GM19351 (cell line): ENCODE data around the gene ANTXRL.
"Not testable (repeated sequence)": the region's sequence is repeated elsewhere in the genome, so short reads cannot be mapped to it uniquely, and the experiment has no call there.

Experiments
- ATAC-seq: cut with Tn5 transposase; IDR thresholded peaks from one replicate; pipeline ENCODE4 v1.9.1; 2021; ENCODE audit warnings: mild to moderate bottlenecking, moderate library complexity; ENCODE audit not compliant: unreplicated experiment

ANTXRL gene

GRCh38 chr10:46286991-46287693, at the start of gene ANTXRL:
Gene ANTXRL (plus strand): TSS chr10:46286997. CDS start chr10:46287263, 266 bp downstream.
- no peak for ATAC-seq

- no peak for ATAC-seq
Measured at GRCh38 chr10:46237815-46238510, 48.8 kb upstream of the ANTXRL start.

DNA sequence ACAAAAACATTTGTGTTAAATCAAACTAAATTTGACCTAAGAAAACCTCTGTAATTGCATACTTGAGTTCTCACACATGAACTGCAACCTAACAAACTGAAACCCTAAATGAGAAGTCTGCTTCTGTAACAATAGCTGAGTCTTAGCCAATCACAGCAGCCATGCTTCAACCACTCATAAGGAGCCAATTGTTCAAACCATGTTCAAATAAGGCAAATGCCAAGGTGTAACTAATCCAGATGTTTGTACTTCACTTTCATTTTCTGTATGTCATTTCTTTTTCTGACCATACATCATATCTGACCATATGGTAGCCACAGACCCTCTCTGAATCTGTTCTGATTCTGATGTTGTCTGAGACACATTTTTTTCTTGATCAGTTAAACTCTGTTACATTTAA, 47.5 kb upstream of the ANTXRL start:
- peak; percentile 66 for ATAC-seq

- ATAC-seq = no peak
Measured at GRCh38 chr10:46239993-46240683, 46.7 kb upstream of the ANTXRL start.

DNA sequence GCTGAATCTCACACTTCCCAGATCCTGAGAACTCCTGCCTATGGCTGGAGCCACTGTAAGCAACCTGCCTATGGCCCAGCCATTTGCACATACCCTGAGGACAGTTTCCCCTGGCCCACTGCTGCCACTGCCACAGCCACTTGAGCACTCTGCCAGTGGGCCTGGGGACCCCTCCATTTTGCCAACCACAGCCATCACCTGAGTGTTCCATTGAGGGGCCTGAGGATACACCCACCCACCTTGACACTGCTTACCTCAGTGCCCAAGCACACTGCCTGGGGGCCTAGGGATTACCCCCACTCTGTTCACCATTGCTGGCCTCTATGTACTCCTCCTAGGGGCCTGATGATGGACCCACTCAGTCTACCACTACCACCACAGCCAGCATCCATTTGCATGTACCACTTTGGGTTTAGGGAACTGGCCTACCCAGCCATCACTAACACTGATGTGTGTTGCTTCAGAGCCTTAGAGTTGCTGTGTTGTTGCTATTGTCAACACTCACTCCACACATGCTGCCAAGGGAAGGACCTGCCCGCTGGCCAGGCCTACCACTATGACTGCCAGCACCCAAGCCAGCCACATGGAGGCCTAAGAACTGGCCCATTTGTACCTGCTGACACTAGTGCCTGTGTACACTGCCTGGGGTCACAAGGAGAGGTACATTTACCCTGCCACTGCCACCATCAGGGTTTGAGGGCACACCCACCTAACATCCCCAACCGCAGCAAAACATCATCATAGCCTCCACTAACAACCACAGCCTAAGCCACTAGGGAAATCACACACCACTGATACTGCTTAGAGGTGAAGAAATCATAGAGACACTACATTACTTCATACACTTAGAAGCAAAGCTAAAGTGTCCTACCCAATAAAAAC, 45.9 kb upstream of the ANTXRL start:
- no peak for ATAC-seq

- ATAC-seq = no peak
Measured at GRCh38 chr10:46245381-46245900, 41.4 kb upstream of the ANTXRL start.

DNA sequence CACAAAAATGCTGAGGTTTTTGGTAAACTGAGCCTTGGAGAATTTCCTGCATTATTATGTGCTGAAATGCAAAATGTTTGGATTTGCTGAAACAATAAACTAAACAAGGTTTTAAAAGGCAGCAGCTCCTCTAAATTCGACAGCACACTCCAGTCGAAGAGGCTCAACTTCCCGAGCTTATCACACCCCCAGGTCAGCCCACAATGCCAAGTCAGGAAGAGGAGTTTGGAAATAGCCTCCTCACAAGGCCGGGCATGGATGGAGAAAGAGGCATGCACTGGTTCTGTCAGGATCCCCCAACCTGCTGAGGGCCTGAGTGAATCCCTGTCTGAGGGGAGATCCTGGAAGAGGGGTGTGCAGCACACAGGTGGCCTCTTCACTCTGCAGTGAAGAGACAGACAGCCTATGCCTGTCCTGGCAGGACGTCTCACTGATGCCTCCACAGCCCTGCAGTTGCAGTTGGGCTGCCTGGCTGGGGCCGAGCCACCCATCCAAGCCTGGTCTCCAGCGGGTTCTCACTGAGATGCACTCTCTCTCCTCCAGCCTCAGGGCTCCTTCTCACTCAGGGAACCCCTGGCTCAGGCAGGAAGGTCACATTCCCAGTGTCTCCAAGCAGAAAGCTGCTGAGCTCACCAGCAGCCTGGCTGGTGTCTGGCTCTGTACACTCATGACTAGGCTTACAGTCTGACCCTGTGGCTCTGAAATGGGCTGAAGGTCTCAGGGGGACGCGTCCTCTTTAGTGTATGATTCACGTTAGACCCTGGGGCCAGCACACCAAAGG, 40.2 kb upstream of the ANTXRL start:
- ATAC-seq = not testable (repeated sequence)

- ATAC-seq = no peak
Measured at GRCh38 chr10:46247181-46247475, 39.7 kb upstream of the ANTXRL start.

- no peak for ATAC-seq
Measured at GRCh38 chr10:46247808-46248569, 38.8 kb upstream of the ANTXRL start.

DNA sequence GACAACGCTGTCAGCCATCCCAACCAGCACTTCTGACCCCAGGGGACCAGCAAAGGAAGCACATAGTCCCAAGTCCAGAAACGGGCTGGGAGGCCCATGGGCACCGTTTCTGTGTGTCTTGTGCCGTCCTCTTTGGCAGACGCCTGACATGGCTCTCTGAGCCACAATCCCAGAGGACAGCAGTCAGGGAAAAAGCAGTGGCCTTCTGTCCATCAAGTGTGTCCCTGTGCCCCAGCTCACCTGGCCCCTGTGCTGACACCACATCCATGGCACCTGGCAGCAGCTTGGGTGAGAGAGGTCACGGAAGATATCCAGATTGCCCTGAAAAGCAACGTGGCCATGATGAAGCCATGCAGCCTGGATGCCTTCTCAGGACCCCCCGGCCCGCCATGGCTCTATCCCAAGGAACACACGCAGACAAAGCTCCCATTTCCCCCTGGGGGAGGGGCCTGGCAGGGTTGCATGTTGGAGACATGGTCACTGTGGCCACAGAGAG, 38.1 kb upstream of the ANTXRL start:
- ATAC-seq = no peak

- not testable (repeated sequence) for ATAC-seq
Measured at GRCh38 chr10:46249617-46250344, 37.0 kb upstream of the ANTXRL start.

DNA sequence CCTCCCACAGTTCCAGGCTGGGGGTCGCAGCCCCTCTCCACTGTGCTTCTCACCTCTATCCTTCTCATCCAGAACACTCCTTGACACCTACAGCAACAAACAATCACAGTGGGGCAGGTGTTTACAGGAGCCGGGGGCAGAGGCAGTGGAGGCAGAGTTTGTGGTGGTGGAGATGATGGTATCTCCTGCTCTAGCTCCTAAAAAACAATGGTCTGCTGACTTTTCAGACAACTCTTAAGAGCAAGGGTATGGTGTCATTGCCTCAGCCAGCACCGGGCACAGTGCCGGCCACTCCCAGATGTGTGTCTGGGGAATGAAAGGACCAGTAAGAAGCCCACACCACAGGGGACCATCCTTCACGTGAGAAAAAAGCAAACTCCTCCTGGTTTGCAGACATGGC, 36.3 kb upstream of the ANTXRL start:
- no peak for ATAC-seq

- no peak for ATAC-seq
Measured at GRCh38 chr10:46250898-46251856, 35.6 kb upstream of the ANTXRL start.

GRCh38 chr10:46251857-46252847, 34.6 kb upstream of the ANTXRL start:
- ATAC-seq = no peak

- ATAC-seq = no peak
Measured at GRCh38 chr10:46253076-46254006, 33.5 kb upstream of the ANTXRL start.
